SU-DHL-6 (cell line): Measurements from ENCODE around the gene PJVK.

Experiments used
- CTCF ChIP-seq: fragments of 200-600 bp; sonication (generic); IDR thresholded peaks from one replicate; pipeline ENCODE4 v1.5.1; 2017; ENCODE audit warnings: antibody characterized with exemption, mild to moderate bottlenecking, low read length, moderate library complexity; ENCODE audit not compliant: insufficient read depth, poor library complexity, severe bottlenecking
- EZH2phosphoT487 ChIP-seq: fragments of 200-600 bp; sonication (generic), shearing (Covaris generic); conservative IDR thresholded peaks from 2 replicates; pipeline ENCODE4 v1.6.1; 2018; ENCODE audit warnings: mild to moderate bottlenecking, antibody characterized with exemption, low read length, moderate library complexity, mixed read lengths

DNA sequence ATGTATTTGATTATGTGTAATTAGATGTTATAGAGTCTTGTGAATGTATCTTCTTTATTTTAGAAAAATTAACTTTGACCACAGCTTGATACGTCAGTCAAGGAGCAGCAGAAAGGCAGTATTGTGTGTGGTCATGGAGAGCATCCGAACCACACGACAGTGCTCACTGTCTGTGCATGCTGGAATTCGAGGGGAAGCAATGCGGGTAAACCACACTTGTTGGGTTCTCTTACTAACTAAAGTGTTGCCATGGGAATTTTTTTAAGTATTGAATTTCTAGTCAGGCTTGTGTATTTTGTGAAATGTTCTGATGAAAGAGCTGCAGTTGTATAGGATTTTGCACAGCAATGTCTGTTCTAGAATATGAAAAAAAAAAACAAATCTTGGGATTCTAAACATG, 4.8 kb downstream of the PJVK start:
- TF ChIP-seq CTCF (no peak), EZH2phosphoT487 (no peak)
